Putamen (tissue), 1 donor: ENCODE results near the gene LRIG2.
A peak's percentile ranks its signal among the peaks of the same experiment; 100 is the strongest.
"Not testable (repeated sequence)": the region's sequence is repeated elsewhere in the genome, so short reads cannot be mapped to it uniquely, and the experiment has no call there.

ENCODE experiments used
- DNase-seq: peaks from one replicate; pipeline ENCODE4 v3.0.0-alpha.2; 2016; ENCODE audit warnings: low spot score

Gene LRIG2

DNA sequence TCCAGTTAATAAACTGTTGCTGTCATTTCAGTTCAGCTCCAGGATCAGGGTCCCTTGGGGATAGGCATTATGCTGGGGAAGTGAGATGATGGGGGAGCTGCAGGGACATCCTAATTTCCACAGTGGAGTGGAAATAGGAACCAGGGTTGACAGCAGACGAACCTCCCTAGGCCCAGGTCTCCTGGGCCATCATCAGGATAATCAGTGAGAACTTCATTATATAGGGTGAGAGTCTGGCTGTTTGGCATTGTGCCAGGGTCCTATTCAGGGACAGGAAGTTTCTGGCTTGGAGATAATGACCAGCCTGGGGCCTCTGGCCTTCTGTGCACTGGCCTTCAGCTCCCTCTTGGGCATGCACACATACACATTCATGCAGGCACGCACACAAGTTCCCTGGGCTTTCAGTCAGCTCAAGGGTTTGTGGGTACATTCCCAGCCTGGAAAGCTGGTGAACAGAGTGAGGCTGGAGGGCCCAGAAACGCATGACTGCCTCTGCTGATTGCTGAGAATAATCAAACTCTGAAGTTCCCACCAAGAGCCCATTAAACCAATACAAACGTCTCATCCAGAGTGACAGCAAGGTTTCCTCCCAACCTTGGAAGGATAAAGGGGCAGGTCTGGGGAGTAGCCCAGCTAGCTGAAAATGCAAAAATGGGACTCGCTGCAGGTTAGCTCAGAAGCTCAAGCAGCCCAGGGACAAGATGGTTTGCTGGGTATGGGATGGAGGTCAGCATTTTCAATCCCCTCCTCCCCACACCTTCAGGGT, 13.9 kb upstream of the LRIG2 start:
- DNase-seq, result no peak

- DNase-seq, result not testable (repeated sequence)
Measured at GRCh38 chr1:113063456-113063855, 9.5 kb upstream of the LRIG2 start.

- DNase-seq, result no peak
Measured at GRCh38 chr1:113072141-113072756, 749 bp upstream of the LRIG2 start.

DNA sequence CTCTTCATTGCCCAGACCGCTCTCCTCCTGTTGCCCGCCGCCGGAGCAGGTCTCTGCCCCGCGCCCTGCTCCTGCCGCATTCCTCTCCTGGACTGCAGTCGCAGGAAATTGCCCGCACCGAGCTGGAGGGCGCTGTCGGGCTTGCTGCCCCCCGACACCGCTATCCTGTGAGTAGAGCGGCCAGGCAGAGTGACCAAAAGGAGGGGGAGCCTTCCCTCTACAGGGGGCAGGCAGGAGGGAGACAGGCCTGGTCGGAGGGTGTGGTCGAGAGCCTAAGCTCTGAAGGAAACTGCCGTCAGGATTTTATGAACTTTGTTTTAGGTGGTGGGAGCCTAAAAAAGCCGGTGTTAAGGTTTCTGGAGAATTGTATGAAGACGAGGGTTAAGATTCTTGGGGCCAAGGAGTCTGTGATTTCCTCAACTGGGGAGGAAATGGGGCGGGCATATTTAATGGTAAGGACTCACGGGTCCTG, 517 bp downstream of the LRIG2 start:
- no peak for DNase-seq

DNA sequence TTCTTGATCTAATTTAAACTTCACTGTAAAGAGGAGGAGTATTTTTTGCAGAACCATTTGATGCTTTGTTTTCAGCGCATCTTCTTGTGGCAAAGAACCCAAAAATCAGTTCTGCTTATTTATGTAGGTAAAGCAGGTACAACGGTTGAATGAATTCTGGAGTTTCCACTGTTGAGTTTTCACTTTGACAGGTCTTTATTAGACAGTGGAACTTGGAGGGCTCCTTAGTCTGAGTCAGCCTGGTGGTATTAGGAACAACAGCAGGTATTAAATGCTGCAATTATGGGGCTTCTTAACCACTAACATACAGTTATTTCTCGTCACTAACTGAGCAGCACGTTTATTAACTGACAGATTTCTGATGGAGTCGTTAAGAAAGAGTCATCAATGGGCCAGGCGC, 1.2 kb downstream of the LRIG2 start:
- no peak for DNase-seq

- not testable (repeated sequence) for DNase-seq
Measured at GRCh38 chr1:113077978-113078377, 5.0 kb downstream of the LRIG2 start.

- DNase-seq, result no peak
Measured at GRCh38 chr1:113086541-113086940, 13.5 kb downstream of the LRIG2 start.

GRCh38 chr1:113088972-113089371, 16.0 kb downstream of the LRIG2 start:
- DNase-seq, result peak; percentile 34

DNA sequence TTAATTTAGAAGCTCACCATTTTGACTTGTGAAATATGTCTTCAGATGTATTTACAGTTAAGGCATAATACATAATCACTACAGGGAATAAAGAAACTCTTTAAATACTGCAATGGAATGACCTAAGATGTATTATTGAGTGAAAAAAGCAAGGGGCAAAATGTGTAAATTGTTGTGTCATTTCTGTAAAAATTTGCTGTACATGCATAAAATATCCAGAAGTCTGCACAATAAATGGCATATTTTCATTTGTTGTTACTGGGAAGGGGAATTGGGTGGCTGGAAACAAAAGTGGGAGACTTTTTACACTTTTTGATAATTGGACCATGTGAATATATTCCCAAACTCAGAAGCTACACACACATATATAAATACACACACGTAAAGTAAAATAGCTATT, 17.1 kb downstream of the LRIG2 start:
- DNase-seq, result no peak

DNA sequence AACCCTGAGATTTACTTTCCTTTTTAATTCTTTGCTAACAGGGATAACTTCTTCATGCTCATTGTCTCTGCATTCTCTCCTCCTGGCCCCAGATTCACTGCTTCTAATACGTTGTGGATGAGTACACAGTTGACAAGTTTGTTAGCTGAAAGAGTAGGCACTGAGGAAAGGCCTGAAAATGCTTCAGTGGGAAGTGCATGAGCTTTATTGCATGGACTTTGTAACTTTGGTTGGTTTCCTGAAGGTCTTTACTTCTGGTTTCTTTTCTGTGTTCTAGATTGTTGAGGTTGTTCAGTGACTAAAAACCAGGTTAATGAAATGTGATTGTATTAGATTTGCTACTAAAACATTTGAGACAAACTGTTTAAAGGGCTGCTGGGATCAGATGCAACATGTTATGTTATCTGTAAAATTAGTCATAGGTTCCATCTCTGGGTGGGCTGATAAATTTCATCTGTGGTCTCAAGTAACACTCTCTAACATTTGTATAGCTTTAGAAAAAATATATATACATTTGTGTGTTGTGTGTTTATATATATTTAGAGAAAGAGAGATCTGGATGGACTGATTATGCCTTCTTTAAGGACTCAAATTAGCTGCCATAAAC, 19.1 kb downstream of the LRIG2 start:
- no peak for DNase-seq

GRCh38 chr1:113094506-113094905, 21.5 kb downstream of the LRIG2 start:
- no peak for DNase-seq

- peak; percentile 47 for DNase-seq
Measured at GRCh38 chr1:113095790-113096455, 22.9 kb downstream of the LRIG2 start.

DNA sequence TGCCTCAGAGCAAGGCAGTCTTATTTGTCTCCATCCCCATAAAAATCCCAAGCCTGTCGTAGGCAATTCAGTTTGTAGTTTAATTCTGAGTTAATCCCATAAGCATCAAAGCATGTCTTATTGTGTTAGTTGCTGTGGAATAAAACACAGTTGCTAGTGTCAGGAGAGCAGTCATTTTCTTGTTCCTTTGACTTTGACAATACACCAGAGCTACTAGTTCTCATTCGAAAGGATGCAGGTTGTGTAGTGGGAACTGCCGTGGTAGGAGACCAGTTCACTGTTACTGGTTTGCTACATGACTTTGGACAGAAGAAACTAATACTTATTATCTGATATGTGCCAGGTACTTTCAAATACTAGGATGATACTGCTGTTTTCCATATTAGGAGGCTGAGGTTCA, 23.5 kb downstream of the LRIG2 start:
- no peak for DNase-seq

DNA sequence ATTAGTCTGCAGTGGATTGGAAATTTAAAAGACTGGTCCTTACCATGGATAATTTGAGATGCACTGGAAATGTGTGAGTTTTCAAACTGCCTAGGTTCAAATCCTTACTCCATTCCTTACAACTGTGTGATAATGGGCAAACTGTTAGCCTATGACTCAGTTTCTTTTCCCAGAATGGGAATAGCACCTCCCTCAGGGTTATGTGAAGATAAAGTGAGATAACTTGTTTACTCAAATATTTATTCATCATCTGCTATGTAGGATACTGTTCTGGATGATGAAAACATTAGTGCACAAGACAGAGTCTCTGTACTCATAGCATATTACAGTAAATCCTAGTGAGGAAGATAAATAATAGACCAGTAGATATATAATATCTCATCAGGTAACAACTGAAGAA, 28.6 kb downstream of the LRIG2 start:
- DNase-seq, result no peak

- no peak for DNase-seq
Measured at GRCh38 chr1:113103048-113103447, 30.1 kb downstream of the LRIG2 start.

- no peak for DNase-seq
Measured at GRCh38 chr1:113103977-113104376, 31.0 kb downstream of the LRIG2 start.

- DNase-seq, result no peak
Measured at GRCh38 chr1:113106910-113107309, 33.9 kb downstream of the LRIG2 start.

DNA sequence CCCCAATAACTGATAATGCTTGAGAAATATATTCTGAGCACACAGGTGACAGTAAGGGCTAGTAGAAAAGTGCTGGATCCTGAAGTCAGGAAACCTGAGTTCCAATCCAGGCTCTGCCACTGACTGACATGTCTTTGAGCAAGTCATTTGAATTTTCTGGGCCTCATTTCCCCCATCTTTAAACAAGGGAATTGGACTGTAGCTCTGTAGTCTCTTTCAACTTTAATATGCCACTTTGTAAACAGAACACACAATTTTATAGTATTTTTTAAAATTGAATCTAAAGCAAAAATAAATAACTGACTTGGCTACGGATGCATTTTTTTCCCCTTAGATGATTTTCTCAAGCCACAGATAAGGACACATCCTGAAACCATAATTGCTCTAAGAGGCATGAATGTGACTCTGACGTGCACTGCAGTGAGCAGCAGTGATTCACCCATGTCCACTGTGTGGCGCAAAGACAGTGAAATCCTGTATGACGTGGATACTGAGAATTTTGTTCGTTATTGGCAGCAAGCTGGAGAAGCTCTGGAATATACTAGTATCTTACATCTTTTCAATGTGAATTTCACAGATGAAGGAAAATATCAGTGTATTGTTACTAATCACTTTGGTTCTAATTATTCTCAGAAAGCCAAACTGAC, 37.0 kb downstream of the LRIG2 start:
- no peak for DNase-seq

GRCh38 chr1:113118266-113118665, 45.3 kb downstream of the LRIG2 start:
- DNase-seq, result no peak

GRCh38 chr1:113123737-113124136, 50.7 kb downstream of the LRIG2 start:
- DNase-seq, result no peak

DNA sequence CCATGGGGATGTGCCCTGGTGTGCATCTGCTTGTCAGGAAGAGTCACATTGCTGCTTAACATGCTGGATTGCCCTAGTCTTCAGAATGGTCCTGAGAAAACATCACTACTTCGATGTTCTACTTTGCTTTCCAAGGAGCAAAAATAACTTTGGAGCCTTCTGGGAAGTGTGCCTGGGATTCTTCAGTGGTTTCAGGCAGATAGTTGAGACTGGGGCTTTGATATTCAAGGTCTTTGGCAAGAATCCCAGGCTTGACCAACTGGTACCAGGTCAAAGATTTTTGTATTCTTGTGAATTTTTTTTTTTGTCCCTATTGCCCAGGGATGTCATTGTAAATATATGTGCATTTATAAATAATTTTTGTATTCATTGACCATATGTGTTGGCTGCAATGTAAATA, 51.4 kb downstream of the LRIG2 start:
- no peak for DNase-seq

DNA sequence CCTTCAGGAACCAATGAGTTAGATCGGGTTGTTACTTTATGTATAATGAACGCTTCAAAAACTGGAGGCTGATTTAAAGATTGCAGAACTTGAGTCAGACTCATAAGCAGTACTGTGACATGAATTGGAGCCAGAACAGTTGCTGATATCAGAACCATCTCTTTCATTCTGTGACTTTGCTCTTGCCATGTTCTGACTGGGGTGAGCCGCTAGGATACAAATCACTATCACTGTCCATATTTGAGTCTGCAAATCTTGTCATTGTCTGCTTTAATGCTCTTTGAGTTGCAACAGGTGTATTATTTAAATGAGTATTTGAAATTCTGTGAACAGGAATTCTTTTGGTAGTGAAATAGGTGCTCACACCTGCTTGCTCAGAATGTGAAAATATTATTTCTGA, 52.5 kb downstream of the LRIG2 start:
- no peak for DNase-seq
